Large intestine (tissue), 3 donors: ENCODE measurements around the gene TJAP1. TPM values are rescaled to one million over a fixed set of nuclear protein-coding genes. Genes with fewer than 3 reads are reported as not detected.
"Not testable (repeated sequence)": the region's sequence is repeated elsewhere in the genome, so short reads cannot be mapped to it uniquely, and the experiment has no call there.

ENCODE experiments used
- DNase-seq, 2 donors: peaks; one replicate each; pipeline versions ENCODE4 v3.0.0 to v3.0.0-alpha.2; 2013
- H3K27ac ChIP-seq: one replicate; pipeline ENCODE4 v1.5.1; 2013; ENCODE audit warnings: low read length
- H3K27me3 ChIP-seq: 2 replicates; pipeline ENCODE4 v1.6.1; 2013; ENCODE audit warnings: low read length; ENCODE audit not compliant: control insufficient read depth, insufficient read depth
- H3K36me3 ChIP-seq: 2 replicates; pipeline ENCODE4 v1.6.1; 2013; ENCODE audit warnings: low read length; ENCODE audit not compliant: control insufficient read depth, insufficient read depth
- H3K4me1 ChIP-seq: one replicate; pipeline ENCODE4 v1.6.1; 2013; ENCODE audit warnings: low read length; ENCODE audit not compliant: control insufficient read depth, insufficient read depth
- H3K4me3 ChIP-seq: one replicate; pipeline ENCODE4 v1.5.1; 2013; ENCODE audit warnings: low read length
- H3K9me3 ChIP-seq: one replicate; pipeline ENCODE4 v1.6.1; 2013; ENCODE audit warnings: mild to moderate bottlenecking, low read depth, low read length, moderate library complexity; ENCODE audit not compliant: control insufficient read depth
- WGBS: methylation state at CpG from one replicate; pipeline ENCODE4 v1.1.5; 2013; ENCODE audit warnings: low lambda C conversion rate; ENCODE audit not compliant: insufficient coverage; 5-methylcytosine and 5-hydroxymethylcytosine counted together
- polyA plus RNA-seq: library from polyadenylated mRNA; unstranded; fragments of 120-200 nt; gene quantifications from one replicate; pipeline ENCODE4 v1.2.1, GENCODE V29; 2013

TJAP1 gene
- polyA plus RNA-seq, 1 donor: 43.1 TPM

DNA sequence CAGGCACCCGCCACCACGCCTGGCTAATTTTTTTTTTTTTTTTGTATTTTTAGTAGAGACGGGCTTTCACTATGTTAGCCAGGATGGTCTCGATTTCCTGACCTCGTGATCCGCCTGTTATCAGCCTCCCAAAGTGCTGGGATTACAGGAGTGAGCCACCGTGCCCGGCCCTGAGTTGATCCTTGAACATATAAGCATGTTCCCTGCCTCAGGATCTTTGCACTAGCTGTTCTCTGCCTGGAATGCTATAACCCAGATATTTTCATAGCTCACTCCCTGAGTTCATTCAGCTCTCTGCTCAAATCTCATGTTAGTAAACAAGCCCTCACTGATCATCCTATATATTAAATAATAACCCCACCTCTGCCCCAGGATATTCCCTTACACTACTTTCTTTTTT is 13.0 kb upstream of the TJAP1 start:
- Histone ChIP-seq H3K27ac (no peak overlapping the region), H3K36me3 (no peaks in the 10 kb centered on the region), H3K27me3 (peaks cover 15% of the 10 kb centered on the region), H3K4me3 (no peak overlapping the region), H3K9me3 (no peaks in the 10 kb centered on the region), H3K4me1 (no peaks in the 10 kb centered on the region)
- no CpG with 5 or more reads among the region's 8 CpGs for WGBS
- DNase-seq: no peak

DNA sequence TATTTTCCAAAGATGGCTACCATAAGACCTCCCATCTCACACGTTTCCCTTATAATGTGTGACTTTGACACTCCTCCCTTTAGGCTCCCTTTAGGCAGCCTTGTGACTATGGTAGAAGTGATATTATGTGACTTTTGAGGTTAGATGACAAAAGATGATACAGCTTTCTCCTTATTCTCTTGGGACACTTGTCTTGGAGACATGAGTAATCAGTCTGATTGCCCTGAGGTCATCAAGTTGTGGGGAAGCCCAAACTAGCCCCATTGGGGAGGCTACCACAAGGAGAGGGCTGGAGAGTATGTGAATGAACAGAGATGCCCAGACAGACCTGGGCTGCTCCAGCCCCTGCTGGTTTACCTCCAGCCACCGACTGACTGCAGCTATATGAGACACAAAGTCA is 11.4 kb upstream of the TJAP1 start:
- no peaks in the 10 kb centered on the region for H3K9me3 ChIP-seq
- no peaks in the 10 kb centered on the region for H3K4me1 ChIP-seq
- H3K4me3 ChIP-seq: no peak overlapping the region
- H3K27ac ChIP-seq: no peak overlapping the region
- no peaks in the 10 kb centered on the region for H3K36me3 ChIP-seq
- no peak for DNase-seq
- H3K27me3 ChIP-seq: peaks cover 15% of the 10 kb centered on the region
- no CpG with 5 or more reads among the region's 2 CpGs for WGBS

DNA sequence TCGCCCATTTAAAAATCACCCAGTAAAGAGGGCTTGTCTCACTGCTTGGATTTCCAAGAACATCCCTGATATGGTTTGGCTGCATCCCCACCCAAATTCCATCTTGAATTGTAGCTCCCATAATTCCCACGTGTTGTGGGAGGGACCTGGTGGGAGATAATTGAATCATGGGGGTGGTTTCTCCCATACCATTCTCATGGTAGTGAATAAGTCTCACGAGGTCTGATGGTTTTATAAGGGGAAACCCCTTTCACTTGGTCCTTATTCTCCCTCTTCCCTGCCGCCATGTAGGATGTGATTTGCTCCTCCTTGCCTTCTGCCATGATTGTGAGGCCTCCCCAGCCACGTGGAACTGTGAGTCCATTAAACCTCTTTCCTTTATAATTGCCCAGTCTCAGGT is 10.1 kb upstream of the TJAP1 start:
- not testable (repeated sequence) for H3K36me3 ChIP-seq, DNase-seq, H3K27ac ChIP-seq, H3K4me1 ChIP-seq, H3K4me3 ChIP-seq, H3K9me3 ChIP-seq
- H3K27me3 ChIP-seq: peaks cover 11% of the 10 kb centered on the region
- no CpG with 5 or more reads among the region's 5 CpGs for WGBS

DNA sequence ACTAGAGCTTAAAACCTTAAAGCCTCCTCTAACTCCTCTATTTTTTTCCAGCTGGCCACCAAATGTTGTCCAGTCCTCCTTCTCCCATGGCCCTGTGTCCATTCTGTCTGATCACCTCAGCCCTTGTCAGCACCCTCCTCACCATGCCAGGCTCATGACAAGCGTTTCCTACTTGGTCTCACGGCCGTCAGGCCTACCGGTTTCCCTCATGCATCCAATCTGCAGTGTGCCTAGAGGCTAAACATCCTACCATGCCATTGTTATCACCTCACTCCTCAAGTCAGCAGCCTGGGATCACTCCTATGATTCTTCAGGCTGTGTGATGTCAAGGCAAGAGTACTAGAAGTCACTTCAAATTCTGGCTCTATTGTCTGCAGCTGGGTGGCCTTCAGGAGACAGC is 9.6 kb upstream of the TJAP1 start:
- DNase-seq: no peak
- no peak overlapping the region for H3K4me3 ChIP-seq
- WGBS: no CpG with 5 or more reads among the region's 4 CpGs
- H3K36me3 ChIP-seq: no peaks in the 10 kb centered on the region
- H3K27ac ChIP-seq: no peak overlapping the region
- peaks cover 7% of the 10 kb centered on the region for H3K27me3 ChIP-seq
- H3K4me1 ChIP-seq: no peaks in the 10 kb centered on the region
- no peaks in the 10 kb centered on the region for H3K9me3 ChIP-seq

DNA sequence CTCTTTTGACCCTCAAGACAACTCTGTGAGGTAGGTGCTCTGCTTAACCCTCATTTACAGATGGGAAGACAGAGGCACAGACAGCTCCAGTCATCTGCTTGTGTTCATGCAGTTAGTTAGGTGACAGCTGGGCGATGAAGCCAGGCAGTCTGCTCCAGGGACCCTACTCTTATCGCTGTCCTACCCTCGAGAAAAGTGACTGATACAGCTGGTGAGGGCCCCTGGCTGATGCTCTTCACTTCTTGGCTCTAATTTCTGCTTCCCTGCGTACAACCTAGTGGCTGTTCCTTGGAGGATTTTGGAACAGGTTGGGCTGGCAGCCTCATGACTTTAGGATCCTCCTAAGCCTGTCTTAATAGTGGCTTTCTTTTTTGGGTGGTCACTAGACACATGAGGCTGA is 9.1 kb upstream of the TJAP1 start:
- DNase-seq: no peak
- H3K4me3 ChIP-seq: no peak overlapping the region
- H3K27ac ChIP-seq: no peak overlapping the region
- no peaks in the 10 kb centered on the region for H3K4me1 ChIP-seq
- peaks cover 3% of the 10 kb centered on the region for H3K27me3 ChIP-seq
- WGBS: no CpG with 5 or more reads among the region's 4 CpGs
- H3K36me3 ChIP-seq: no peaks in the 10 kb centered on the region
- no peaks in the 10 kb centered on the region for H3K9me3 ChIP-seq

DNA sequence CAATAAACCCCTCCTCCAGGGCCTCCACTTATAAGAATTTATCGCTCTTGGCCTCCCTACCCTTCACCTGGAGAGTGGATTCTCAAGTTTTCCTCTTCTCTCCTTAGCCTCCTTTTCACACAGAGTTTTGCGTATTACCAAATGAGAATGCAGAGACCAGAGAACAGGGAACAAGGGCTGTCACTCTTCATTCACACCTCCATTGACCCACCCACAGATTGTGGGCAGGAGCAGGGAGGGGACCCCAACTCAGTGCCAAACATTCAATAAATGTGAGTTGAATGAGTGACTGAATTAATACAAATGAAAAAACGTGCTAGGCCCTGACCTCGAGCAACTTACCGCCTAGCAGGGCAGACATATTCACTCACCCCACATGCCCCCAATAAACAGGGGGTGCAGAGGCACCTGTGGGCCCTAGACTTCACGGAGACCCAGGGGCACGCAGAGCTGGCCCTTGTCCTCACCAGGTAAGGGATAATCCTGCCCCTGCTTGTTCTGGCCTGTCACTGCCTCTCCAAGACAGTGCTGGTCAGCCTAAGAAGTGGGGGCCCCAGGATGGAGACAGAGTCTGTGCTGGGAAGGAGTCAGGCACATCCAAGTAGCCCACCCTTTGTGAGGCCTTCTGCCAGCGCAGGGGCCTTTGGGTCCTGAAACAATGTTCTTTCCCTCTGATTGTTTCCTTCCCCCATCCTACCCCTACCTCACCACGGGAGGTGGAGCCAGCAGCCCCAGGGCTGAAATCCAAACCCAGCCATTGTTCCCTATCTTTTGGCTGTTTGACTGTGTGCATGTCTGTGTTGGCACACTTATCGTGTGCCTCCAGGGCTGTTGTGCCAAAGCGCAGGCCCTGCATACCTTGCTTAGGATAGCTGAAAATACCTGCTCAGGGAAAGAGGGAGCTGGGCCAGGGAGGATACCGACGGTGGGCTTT is 8.4 kb upstream of the TJAP1 start:
- DNase-seq: no peak
- H3K4me3 ChIP-seq: no peak overlapping the region
- 100% methylated on average over 1 of the region's 13 CpGs for WGBS

DNA sequence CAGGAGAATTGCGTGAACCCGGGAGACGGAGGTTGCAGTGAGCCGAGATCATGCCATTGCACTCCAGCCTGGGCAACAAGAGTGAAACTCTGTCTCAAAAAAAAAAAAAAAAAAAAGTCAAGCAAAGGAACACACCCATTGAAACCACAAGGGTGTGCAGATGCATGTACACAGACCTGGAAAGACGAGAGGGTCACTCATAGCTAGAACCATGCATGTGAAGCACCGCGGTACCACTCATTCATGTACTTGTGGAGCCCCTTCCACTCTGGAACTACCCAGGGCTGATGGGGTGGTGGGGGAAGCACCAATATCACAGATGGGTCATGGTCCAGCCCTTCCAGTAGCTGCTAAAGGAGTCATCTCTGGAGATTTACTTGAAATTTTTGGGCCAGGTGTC is 7.4 kb upstream of the TJAP1 start:
- Histone ChIP-seq H3K4me3 (no peak overlapping the region), H3K9me3 (no peaks in the 10 kb centered on the region), H3K36me3 (no peaks in the 10 kb centered on the region), H3K27me3 (no peaks in the 10 kb centered on the region), H3K27ac (no peak overlapping the region), H3K4me1 (no peaks in the 10 kb centered on the region)
- DNase-seq: no peak
- WGBS: no CpG with 5 or more reads among the region's 7 CpGs

More for the DNA sequence above, 8.4 kb upstream of the TJAP1 start:
- Histone ChIP-seq H3K9me3 (no peaks in the 10 kb centered on the region), H3K36me3 (no peaks in the 10 kb centered on the region), H3K27ac (no peak overlapping the region), H3K4me1 (no peaks in the 10 kb centered on the region), H3K27me3 (no peaks in the 10 kb centered on the region)

DNA sequence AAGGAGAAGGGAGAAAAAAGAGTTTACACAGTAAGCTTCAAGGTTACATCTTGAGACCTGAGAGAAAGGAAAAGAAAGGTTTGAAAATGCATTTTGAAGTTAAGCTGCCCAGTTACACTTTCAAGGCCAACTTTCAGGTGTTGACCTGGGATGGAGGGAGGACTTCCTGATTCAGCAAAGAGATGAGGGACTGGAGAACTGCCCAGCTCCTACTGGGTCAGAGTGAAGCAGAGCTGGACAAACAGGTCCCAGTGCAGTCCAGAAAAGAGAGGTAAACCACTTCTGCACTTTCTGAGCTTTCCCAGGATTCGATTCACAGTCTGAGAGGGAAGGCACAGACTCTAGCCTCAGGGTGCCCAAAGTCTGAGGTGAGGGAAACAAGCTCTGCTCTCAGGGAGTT is 6.0 kb upstream of the TJAP1 start:
- no CpG with 5 or more reads among the region's 1 CpG for WGBS
- Histone ChIP-seq H3K4me1 (no peaks in the 10 kb centered on the region), H3K27me3 (no peaks in the 10 kb centered on the region), H3K27ac (no peak overlapping the region), H3K36me3 (no peaks in the 10 kb centered on the region), H3K9me3 (no peaks in the 10 kb centered on the region), H3K4me3 (no peak overlapping the region)
- no peak for DNase-seq

DNA sequence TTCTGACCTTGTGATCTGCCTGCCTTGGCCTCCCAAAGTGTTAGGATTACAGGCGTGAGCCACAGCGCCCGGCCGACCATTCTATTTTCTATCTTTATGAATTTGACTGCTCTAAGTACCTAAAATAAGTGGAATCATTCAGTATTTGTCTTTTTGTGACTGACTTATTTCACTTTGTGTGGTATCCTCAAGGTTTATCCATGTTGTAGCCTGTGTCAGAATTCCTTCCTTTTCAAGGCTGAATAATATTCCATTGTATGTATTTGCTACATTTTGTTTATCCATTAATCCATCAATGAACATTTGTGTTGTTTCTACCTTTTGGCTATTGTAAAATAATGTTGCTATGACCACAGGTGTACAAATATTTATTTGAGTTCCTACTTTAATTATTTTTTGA is 4.9 kb upstream of the TJAP1 start:
- Histone ChIP-seq H3K27me3 (no peaks in the 10 kb centered on the region), H3K4me3 (no peak overlapping the region), H3K27ac (no peak overlapping the region), H3K9me3 (no peaks in the 10 kb centered on the region), H3K36me3 (no peaks in the 10 kb centered on the region), H3K4me1 (no peaks in the 10 kb centered on the region)
- no peak for DNase-seq
- WGBS: no CpG with 5 or more reads among the region's 4 CpGs

DNA sequence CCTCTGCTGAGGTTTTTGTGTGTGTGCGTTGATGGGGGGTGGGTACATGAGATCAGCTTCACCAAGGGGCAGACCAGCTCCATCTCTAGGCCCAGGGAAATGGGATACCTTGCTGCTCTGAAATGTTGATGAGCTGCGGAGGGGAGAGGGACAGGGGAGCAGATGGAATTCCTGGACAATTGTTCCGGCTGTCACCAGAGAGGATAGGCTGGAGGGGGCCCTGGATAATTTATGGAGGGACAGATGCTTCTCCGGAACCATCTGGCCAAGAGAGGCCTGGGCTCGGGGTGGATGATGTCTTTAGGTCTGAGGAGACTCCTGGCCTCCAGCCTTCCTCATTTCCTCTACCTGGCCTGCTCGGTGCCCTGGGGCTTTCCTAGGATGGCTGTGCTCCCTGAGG is 1.9 kb upstream of the TJAP1 start:
- no peak overlapping the region for H3K27ac ChIP-seq
- no peaks in the 10 kb centered on the region for H3K27me3 ChIP-seq
- peaks cover 9% of the 10 kb centered on the region for H3K4me1 ChIP-seq
- H3K36me3 ChIP-seq: no peaks in the 10 kb centered on the region
- H3K4me3 ChIP-seq: no peak overlapping the region
- no CpG with 5 or more reads among the region's 6 CpGs for WGBS
- no peaks in the 10 kb centered on the region for H3K9me3 ChIP-seq
- no peak for DNase-seq

DNA sequence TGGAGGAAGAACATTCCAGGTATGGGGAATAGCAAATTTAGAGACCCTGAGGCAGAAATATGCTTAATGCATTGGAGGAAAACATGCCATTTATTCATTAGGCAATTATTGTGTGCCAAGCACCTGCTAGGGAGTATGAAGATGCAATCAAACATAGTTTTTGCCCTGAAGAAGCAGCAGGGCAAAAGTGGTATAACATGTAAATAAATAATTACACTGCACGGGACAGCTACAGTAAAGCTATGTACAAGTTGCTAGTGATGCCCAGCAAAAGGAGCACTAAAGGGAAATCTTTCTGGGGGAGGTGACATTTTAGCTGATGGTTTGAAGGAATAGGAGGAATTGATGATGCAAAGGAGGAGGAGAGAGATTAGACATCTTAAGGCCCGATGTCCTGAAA is 624 bp upstream of the TJAP1 start:
- no CpG with 5 or more reads among the region's 2 CpGs for WGBS
- Histone ChIP-seq H3K27me3 (no peaks in the 10 kb centered on the region), H3K9me3 (no peaks in the 10 kb centered on the region), H3K27ac (no peak overlapping the region), H3K4me3 (peak overlapping the region; percentile 78), H3K4me1 (peaks cover 21% of the 10 kb centered on the region), H3K36me3 (no peaks in the 10 kb centered on the region)
- no peak for DNase-seq
